ENCODE data around the gene PLXDC2. TPM values are rescaled to one million over a fixed set of nuclear protein-coding genes. Genes with fewer than 3 reads are reported as not detected.

Gene PLXDC2
- total RNA-seq, 1 donor from 2014 or later: 12.2 TPM

DNA sequence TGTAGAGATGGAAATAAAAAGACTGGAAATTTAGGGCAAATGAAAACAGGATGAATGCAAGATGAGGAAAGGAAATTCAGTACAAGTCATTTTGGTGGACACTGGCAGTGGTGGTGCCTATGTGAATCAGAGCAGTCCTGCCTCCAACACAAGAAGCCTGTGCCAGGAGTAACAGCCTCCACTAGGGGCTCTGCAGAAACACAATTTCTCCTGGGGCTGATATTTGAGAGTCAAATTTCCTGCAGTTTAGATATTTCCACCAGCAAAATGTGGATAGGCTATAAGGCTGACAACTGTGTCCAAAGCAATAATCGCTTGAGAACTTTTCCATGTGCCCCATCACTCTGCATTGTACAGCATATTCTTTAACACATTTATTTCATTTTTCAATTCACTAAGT is 4.7 kb upstream of the PLXDC2 start:
- peak; percentile 46 for DNase-seq
- intact Hi-C loops (cut with DNase I): loop anchor here (10.0 kb wide), 1 partner anchor 953 kb away; no protein-coding TSS in a partner anchor
- no peak for ATAC-seq (ENCODE audit: poor library complexity)

GRCh38 chr10:19812976-19813375 is 3.3 kb upstream of the PLXDC2 start:
- no peak for ATAC-seq (ENCODE audit: poor library complexity)
- intact Hi-C loops (cut with DNase I): loop anchor here (10.0 kb wide), 1 partner anchor 952 kb away; no protein-coding TSS in a partner anchor
- no peak for DNase-seq

DNA sequence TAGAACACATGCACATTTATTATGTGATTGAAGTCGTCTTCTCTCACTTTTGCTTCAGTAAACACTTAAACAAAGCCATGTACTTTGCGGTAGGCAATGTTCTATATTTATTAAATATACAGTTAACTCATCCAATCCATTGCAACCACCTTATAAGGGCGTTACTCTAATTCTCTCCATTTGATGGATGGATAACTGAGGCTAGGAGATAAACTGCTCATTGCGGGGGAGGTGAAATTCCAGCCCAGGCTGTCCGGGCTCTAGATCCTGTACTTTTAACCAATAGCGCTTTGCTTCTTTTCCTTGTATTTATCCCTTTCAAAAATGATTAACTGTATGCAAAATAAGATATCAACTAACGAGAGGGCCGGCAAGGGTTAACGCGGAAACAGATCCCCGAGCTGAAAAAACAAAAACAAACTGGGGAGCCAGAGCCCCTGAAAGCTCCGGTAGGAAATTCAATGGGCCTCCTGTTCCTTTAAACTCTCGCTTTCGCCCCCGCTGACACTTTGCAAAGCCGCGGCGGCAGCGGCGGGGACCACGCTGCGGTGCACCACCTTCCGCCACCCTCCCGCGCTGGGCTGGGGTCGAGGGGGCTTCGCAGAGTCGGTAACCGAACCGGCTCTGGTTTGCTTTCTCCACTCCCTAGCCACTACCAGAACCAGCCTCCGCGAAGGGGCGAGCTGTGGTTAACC is 1.0 kb upstream of the PLXDC2 start:
- DNase-seq (no peak), ATAC-seq (ENCODE audit: poor library complexity) (peak; percentile 12)
- intact Hi-C loops (cut with DNase I): loop anchor here (5.0 to 10.0 kb wide), 2 partner anchors 132 to 950 kb away; no protein-coding TSS in a partner anchor

- intact Hi-C loops (cut with DNase I): loop anchor here (5.0 to 10.0 kb wide), 2 partner anchors 131 to 949 kb away; no protein-coding TSS in a partner anchor
- ATAC-seq (ENCODE audit: poor library complexity) (peak; percentile 79), DNase-seq (peak; percentile 82)
These were observed 361 bp upstream of the PLXDC2 start for GRCh38 chr10:19815731-19816410.

DNA sequence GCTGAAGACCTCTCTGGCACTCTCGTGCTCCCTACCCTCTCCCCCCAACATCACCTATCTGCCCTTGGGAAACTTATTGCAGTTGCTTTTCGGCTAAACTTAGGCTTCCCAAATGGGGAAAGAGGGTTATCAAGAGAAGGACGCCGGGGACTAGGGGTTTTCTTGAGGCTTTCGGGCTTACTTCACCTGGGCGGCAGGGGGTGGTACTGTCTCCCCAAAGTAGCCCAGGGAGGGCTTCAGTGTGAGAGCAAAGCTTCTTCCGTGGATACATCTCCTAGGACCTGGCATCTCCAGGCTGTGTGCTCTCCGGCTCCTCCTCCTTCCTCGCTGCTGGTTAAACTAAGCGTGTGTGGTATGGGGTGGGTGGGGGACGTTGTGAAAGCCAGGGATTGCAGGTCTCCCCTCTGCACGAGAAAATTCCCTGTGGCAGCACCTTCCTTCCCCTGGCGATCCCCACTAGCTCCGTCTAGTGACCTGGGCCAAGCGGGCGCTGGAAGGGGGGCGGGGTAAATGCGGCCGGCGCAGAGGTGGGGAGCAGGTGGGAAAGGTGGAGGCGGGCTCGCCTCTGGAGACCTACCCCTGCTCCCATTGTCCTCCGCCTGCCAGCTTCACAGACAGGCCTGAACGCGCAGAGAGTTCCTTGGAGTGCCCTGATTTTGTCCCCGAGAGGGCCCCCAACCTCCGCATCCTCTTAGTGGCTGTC is 1.1 kb downstream of the PLXDC2 start:
- intact Hi-C loops (cut with DNase I): loop anchor here (5.0 to 10.0 kb wide), 2 partner anchors 130 to 947 kb away; no protein-coding TSS in a partner anchor
- DNase-seq (peak; percentile 44), ATAC-seq (ENCODE audit: poor library complexity) (peak; percentile 13)

DNA sequence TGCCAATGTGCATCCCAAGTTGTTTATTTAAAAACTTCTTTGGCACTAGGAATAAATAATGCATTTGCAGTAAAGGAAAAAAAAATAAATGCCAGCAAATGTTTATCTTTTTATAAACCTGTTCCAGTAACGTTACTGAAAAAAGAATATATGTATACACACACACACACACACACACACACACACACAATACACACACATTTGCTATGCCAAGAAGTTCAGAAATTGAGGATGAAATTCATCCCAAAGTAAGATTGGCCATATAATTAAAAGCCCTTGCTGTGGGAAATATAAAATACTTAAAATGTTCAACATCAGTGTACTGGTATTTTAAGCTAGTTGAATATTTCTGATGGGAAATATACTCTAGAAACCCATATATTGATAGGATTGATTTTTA is 2.6 kb downstream of the PLXDC2 start:
- DNase-seq: no peak
- intact Hi-C loops (cut with DNase I): loop anchor here (5.0 to 10.0 kb wide), 2 partner anchors 128 to 946 kb away; no protein-coding TSS in a partner anchor
- no peak for ATAC-seq (ENCODE audit: poor library complexity)

DNA sequence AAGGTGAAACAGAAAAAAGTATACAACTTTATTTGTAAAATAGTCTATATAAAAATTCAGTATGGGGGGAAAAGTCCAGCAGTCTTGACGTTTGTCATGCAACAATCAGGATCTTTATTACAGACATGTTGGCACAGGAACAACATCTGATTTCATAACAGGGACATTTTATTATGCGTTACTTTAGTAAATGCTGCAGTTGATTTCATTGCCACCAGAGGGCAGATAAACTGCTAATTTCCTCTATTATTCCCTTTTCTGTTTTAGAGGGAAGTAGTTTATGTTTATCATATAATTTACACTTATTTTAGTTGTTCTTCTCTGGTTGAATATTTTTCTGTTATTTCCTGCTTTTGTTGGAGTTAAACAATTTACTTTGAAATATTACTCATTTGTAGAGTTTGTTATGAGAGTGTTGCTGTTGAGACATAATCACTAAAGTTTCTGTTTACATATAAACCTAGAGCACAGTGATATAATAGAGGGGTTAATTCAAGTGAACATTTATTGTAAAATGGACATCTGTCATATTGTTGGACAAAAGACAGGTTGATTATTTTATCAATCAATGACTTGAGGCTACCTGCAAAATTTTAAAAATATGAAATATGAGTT is 3.3 kb downstream of the PLXDC2 start:
- intact Hi-C loops (cut with DNase I): loop anchor here (5.0 to 10.0 kb wide), 3 partner anchors 105 to 945 kb away; no protein-coding TSS in a partner anchor
- no peak for DNase-seq
- no peak for ATAC-seq (ENCODE audit: poor library complexity)

DNA sequence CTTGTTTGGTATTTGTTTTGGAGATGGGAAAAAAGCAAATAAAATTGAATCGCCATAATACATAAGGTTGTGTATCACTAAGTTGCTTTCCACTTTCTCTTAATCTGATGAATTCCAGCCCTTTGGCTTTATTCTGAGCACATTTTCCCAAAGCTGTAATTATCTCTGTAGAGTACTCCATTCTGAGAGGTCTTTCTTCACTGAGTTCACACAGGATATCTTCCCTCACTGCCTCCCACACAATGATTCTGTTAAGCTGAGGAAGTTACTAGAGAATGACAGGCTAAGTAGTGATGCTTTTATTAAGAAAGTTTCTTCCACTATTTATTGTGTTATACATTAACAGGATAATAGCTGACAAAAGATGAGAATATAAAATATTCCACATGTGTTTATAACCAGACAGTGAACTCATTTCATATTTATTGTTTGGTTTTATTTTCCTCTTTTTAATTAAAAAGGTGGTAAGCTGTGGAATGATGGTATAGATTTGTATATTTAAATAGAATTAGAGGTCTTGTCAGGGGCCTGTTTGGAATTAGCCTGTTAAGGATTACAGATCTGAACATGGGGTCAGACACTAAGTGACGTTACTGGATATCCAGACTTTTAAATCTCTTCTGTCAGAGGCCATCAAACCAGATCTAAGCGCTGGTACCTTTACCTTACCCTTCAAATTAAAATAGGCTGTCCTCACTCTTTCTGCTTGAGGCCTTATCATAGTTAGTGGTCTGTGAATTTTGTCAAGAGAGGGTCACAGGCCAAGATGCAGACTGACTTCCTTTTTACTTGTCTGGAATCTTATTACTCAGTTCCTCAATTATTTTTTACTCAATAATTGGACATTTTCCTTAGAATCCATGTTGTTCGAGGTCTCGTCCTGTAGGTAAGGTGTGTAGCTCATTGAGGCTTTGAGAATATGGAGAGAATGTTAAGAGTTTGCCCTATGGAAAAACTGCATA is 8.4 kb downstream of the PLXDC2 start:
- DNase-seq (no peak), ATAC-seq (ENCODE audit: poor library complexity) (peak; percentile 32)
- intact Hi-C loops (cut with DNase I): loop anchor here (10.0 kb wide), 1 partner anchor 100 kb away; no protein-coding TSS in a partner anchor

DNA sequence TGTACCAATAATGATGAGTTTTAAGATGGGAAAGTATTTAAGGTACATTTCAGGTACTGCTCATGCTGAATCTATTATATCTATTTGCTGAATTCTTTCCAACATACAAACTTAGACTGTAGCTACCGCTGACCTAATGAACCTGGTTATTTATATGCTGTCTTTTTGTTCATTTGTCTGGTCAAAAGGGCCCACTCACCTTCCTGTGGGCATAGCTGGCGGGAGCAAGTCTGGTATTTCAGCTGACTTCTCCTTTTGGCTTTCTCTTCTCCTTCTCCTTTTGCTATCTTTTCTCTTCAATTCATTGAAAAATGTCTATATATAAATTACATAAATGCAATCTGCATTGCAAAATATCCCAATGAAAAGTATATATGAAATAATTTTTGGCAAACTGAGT is 9.5 kb downstream of the PLXDC2 start:
- intact Hi-C loops (cut with DNase I): loop anchor here (10.0 kb wide), 1 partner anchor 99 kb away; no protein-coding TSS in a partner anchor
- ATAC-seq (ENCODE audit: poor library complexity): no peak
- DNase-seq: no peak

GRCh38 chr10:19826712-19827111 is 10.5 kb downstream of the PLXDC2 start:
- intact Hi-C loops (cut with DNase I): loop anchor here (10.0 kb wide), 1 partner anchor 98 kb away; no protein-coding TSS in a partner anchor
- DNase-seq (no peak), ATAC-seq (ENCODE audit: poor library complexity) (peak; percentile 43)

DNA sequence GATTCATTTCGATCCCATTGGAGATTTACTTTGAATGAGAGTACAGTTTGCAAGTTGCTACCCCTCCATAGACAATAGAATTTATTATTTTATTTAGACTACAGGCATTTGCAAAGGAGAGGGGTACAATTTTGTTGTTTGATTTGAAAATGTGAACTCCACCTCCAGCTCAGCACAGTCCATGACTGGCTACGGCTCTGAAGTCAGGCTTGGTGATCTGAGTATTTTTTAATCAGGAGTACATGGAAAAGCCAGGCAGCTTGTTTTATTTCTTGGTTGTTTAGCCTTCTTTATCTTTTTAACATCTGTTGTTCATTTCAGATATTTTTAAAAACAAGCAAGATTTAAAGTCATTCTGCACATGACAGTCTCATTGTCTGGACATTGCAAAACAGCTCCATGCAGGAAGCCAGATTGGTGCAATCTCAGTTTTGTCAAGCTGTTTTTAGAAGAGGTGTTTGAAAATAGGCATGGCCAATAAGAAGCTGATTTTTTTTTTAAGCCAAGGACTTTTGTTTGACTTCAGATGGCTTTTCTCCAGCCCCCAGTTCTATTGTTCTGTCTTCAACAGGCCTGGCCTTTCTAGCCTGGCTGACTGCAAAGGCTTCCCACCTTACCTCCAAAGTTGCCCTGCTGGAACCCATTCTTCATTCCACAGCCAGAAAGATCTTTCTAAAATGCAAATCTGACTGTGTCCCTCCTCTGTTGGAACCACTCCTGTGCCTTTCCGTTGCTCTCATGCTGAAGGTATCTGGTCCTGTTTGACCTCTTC is 12.2 kb downstream of the PLXDC2 start:
- intact Hi-C loops (cut with DNase I): loop anchor here (10.0 kb wide), 1 partner anchor 96 kb away; no protein-coding TSS in a partner anchor
- DNase-seq (no peak), ATAC-seq (ENCODE audit: poor library complexity) (peak; percentile 76)

- DNase-seq (peak; percentile 39), ATAC-seq (ENCODE audit: poor library complexity) (no peak)
- intact Hi-C loops (cut with DNase I): no loop called here
These were observed 16.5 kb downstream of the PLXDC2 start for GRCh38 chr10:19832699-19833098.

- ATAC-seq (ENCODE audit: poor library complexity) (no peak), DNase-seq (no peak)
- intact Hi-C loops (cut with DNase I): no loop called here
These were observed 17.1 kb downstream of the PLXDC2 start for GRCh38 chr10:19833170-19833824.

- intact Hi-C loops (cut with DNase I): no loop called here
- DNase-seq (no peak), ATAC-seq (ENCODE audit: poor library complexity) (no peak)
These were observed 19.7 kb downstream of the PLXDC2 start for GRCh38 chr10:19835952-19836351.

DNA sequence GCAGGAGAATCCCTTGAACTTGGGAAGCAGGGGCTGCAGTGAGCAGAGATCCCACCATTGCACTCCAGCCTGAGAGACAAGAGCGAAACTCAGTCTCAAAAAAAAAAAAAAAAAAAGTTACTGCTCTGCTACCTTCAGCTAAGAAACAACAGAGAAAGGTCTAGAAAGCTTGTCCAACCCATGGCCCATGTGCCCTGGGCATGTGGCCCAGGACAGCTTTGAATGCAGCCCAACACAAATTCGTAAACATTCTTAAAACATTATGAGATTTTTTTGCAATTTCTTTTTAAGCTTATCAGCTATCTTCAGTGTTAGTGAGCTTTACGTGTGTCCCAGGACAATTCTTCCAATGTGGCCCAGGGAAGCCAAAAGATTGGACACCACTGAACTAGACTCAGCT is 22.9 kb downstream of the PLXDC2 start:
- intact Hi-C loops (cut with DNase I): no loop called here
- ATAC-seq (ENCODE audit: poor library complexity) (no peak), DNase-seq (no peak)

DNA sequence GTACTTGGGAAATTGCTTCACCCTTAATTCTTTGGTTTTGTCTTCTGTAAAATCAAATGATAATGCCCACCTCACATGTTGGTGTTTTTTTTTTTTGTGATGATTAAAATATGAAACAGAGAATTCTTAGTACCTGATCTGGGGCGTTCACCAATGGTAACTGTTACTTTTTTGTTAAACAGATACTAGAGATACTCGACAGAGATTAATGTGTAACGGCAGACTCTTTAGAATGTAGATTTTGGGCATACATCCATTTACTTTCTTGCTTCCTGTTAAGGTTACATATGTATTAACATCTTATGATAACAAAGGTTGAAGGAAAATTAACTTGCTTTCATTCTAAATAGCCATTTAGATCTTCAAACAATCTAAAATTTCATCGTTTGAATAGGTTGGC is 23.3 kb downstream of the PLXDC2 start:
- no peak for DNase-seq
- no peak for ATAC-seq (ENCODE audit: poor library complexity)
- intact Hi-C loops (cut with DNase I): no loop called here
